Measurements from ENCODE around the gene KIAA0825. TPM values are rescaled to one million over a fixed set of nuclear protein-coding genes. Genes with fewer than 3 reads are reported as not detected.
"Not testable (repeated sequence)": the region's sequence is repeated elsewhere in the genome, so short reads cannot be mapped to it uniquely, and the experiment has no call there.

Gene KIAA0825
- polyA plus RNA-seq, 1 donor: 5.2 TPM

- no peak for DNase-seq
These were observed 241.6 kb downstream of the KIAA0825 start for GRCh38 chr5:94376672-94377345.

GRCh38 chr5:94375801-94376200 lies 242.6 kb downstream of the KIAA0825 start:
- DNase-seq: no peak

- no peak for DNase-seq
These were observed 244.1 kb downstream of the KIAA0825 start for GRCh38 chr5:94374336-94374735.

GRCh38 chr5:94367900-94368299 lies 250.5 kb downstream of the KIAA0825 start:
- DNase-seq: no peak

GRCh38 chr5:94366811-94367210 lies 251.6 kb downstream of the KIAA0825 start:
- DNase-seq: no peak

GRCh38 chr5:94362857-94363256 lies 255.5 kb downstream of the KIAA0825 start:
- DNase-seq: no peak

GRCh38 chr5:94361832-94362796 lies 256.3 kb downstream of the KIAA0825 start:
- DNase-seq: no peak

GRCh38 chr5:94361161-94361560 lies 257.2 kb downstream of the KIAA0825 start:
- DNase-seq: no peak

- no peak for DNase-seq
These were observed 257.8 kb downstream of the KIAA0825 start for GRCh38 chr5:94360382-94361130.

- no peak for DNase-seq
These were observed 258.5 kb downstream of the KIAA0825 start for GRCh38 chr5:94359880-94360279.

- DNase-seq: no peak
These were observed 262.6 kb downstream of the KIAA0825 start for GRCh38 chr5:94355811-94356210.

- not testable (repeated sequence) for DNase-seq
These were observed 263.4 kb downstream of the KIAA0825 start for GRCh38 chr5:94354837-94355485.

- no peak for DNase-seq
These were observed 264.8 kb downstream of the KIAA0825 start for GRCh38 chr5:94353605-94354004.

GRCh38 chr5:94347130-94347529 lies 271.3 kb downstream of the KIAA0825 start:
- DNase-seq: no peak

GRCh38 chr5:94345257-94345656 lies 273.1 kb downstream of the KIAA0825 start:
- no peak for DNase-seq

- DNase-seq: no peak
These were observed 280.8 kb downstream of the KIAA0825 start for GRCh38 chr5:94337617-94338016.

GRCh38 chr5:94335936-94336335 lies 282.5 kb downstream of the KIAA0825 start:
- DNase-seq: no peak

GRCh38 chr5:94329115-94329514 lies 289.3 kb downstream of the KIAA0825 start:
- DNase-seq: no peak

GRCh38 chr5:94326586-94326985 lies 291.8 kb downstream of the KIAA0825 start:
- DNase-seq: no peak

GRCh38 chr5:94316916-94317838 lies 301.2 kb downstream of the KIAA0825 start:
- DNase-seq: no peak

Measured in left kidney (tissue), 2 donors.